GM12874 (cell line): Measurements from ENCODE around the gene LEPR.

ENCODE experiments used
- TF ChIP-seq, protein P1 (sequence below): IDR thresholded peaks from 2 replicates; pipeline ENCODE4 v1.5.1; 2011; ENCODE audit warnings: low read depth, mild to moderate bottlenecking, control low read depth, low read length, moderate library complexity; ENCODE audit not compliant: insufficient read depth

Gene LEPR

GRCh38 chr1:65387821-65388220, 32.6 kb upstream of the LEPR start:
- TF ChIP-seq, protein P1, sequence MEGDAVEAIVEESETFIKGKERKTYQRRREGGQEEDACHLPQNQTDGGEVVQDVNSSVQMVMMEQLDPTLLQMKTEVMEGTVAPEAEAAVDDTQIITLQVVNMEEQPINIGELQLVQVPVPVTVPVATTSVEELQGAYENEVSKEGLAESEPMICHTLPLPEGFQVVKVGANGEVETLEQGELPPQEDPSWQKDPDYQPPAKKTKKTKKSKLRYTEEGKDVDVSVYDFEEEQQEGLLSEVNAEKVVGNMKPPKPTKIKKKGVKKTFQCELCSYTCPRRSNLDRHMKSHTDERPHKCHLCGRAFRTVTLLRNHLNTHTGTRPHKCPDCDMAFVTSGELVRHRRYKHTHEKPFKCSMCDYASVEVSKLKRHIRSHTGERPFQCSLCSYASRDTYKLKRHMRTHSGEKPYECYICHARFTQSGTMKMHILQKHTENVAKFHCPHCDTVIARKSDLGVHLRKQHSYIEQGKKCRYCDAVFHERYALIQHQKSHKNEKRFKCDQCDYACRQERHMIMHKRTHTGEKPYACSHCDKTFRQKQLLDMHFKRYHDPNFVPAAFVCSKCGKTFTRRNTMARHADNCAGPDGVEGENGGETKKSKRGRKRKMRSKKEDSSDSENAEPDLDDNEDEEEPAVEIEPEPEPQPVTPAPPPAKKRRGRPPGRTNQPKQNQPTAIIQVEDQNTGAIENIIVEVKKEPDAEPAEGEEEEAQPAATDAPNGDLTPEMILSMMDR = no peak

- TF ChIP-seq, protein P1 = no peak
These were observed 31.4 kb upstream of the LEPR start for GRCh38 chr1:65388908-65389695.

- TF ChIP-seq, protein P1 = no peak
These were observed 28.0 kb upstream of the LEPR start for GRCh38 chr1:65392497-65392896.

DNA sequence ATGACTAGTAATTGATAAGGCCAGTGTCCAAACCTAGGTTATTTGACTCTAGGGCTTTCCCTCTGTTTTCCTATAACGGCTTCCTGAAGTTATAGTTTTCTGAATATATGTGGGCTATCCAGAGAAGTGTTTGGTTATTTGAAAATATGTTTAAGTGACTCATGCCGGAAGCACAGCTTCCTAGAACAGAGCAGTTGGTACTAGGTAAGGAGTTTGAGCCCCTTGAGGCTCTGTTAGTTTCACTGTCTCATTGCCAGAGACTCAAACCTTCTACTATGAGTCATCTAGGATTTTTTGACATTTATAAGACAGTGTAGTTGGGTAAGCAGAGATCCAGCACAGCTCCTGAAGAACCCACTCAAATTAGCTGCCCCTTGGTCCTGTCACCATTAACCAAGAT, 27.1 kb upstream of the LEPR start:
- TF ChIP-seq, protein P1 = no peak

DNA sequence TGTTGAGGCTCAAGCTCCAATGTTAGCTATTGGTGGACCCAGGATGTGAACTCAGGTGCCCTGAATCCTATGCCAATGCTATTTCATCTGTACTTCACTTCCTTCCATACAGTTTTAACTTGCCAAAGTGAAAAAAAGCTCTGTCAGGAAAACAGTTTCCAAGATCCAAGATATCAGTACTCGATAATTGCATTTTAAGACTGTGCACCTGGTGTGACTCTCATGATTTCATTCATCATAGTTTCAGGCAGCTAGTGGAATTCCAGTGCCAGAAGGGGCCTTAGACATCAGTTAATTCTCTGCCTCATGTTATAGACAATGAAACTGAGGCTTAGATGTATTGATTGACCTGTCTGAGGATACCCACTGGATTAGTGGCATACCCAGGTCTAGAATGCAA, 26.5 kb upstream of the LEPR start:
- TF ChIP-seq, protein P1 = no peak

- TF ChIP-seq, protein P1 = no peak
These were observed 24.4 kb upstream of the LEPR start for GRCh38 chr1:65395887-65396612.

DNA sequence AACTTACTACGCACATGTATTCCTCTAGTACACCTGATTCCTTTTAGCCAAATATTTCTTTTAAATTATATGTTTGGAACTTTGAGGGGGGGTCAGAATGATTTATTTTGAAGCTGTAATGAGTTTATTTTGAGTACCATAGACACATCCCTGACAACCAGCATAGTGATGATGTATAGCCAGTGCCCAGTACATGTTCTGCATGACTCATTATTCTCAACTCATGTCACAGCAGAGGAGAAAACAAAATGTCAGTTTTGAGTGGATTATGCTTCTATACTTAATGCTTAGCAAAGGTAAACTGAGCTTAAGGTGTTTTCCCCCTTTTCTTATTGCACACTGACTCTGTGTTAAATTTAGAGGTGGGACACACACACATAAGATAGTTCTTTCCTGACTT, 22.4 kb upstream of the LEPR start:
- TF ChIP-seq, protein P1 = no peak
